ENCODE measurements around the gene STX1A. TPM values are rescaled to one million over a fixed set of nuclear protein-coding genes. Genes with fewer than 3 reads are reported as not detected.

The STX1A gene
- total and polyA plus RNA-seq, 2 of the 13 experiments (the other 11 are each of a cell fraction or from before 2014, with no cell fraction given), result 6.1 to 12.2 TPM

DNA sequence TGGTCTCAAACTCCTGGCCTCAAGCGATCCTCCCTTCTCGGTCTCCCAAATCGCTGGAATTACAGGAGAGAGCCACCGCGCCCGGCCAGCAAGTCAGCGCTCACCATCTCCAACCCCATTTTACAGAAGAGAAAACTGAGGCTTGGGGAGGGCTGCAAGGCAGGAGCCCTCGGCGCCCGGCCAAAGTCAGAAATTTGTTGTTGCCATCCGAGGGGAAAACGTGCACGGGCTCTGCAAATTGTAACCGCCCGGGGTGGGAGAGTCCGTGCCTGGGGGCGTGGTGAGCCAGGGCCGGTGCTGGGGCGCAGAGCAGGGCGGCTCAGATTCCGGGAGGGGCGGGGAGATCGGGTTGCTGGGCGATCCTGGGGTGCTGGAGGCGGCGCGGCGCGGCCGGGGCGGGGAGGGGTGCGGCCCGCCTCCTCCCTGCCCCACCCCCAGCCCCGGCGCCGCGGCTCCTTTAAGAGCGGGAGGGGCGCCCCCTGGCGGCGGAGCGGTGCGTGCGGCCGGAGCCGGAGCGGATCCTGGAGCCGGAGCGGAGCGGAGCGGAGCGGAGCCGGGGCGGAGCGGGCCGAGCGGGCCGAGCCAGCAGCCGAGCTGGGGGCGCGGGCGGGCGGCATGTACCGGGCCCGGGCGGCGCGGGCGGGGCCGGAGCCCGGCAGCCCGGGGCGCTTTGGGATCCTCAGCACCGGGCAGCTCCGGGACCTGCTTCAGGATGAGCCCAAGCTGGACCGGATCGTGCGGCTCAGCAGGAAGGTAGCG, 51.9 kb downstream of the STX1A start, which contains the start of gene VPS37D (continued):
- no peak for TF ChIP-seq CERS6 (CRISPR knock-in tag; IDR thresholded peaks at IDR 0.05)
- TF ChIP-seq BORCS8-MEF2B (CRISPR knock-in tag; IDR thresholded peaks at IDR 0.05), result peak; percentile 43
- TF ChIP-seq ZNF816 (CRISPR knock-in tag; IDR thresholded peaks at IDR 0.05; ENCODE audit: borderline replicate concordance), result no peak
- TF ChIP-seq CTCF (CRISPR knock-in tag; IDR thresholded peaks at IDR 0.05), result peak; percentile 79
- TF ChIP-seq TGIF2 (CRISPR knock-in tag; IDR thresholded peaks at IDR 0.05), result no peak
- TF ChIP-seq, protein P1, sequence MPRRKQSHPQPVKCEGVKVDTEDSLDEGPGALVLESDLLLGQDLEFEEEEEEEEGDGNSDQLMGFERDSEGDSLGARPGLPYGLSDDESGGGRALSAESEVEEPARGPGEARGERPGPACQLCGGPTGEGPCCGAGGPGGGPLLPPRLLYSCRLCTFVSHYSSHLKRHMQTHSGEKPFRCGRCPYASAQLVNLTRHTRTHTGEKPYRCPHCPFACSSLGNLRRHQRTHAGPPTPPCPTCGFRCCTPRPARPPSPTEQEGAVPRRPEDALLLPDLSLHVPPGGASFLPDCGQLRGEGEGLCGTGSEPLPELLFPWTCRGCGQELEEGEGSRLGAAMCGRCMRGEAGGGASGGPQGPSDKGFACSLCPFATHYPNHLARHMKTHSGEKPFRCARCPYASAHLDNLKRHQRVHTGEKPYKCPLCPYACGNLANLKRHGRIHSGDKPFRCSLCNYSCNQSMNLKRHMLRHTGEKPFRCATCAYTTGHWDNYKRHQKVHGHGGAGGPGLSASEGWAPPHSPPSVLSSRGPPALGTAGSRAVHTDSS (CRISPR knock-in tag; conservative IDR thresholded peaks at IDR 0.05), result no peak
- no peak for TF ChIP-seq GATA4 (IDR thresholded peaks at IDR 0.05; ENCODE audit: borderline replicate concordance, low read depth)
- TF ChIP-seq, protein P2, sequence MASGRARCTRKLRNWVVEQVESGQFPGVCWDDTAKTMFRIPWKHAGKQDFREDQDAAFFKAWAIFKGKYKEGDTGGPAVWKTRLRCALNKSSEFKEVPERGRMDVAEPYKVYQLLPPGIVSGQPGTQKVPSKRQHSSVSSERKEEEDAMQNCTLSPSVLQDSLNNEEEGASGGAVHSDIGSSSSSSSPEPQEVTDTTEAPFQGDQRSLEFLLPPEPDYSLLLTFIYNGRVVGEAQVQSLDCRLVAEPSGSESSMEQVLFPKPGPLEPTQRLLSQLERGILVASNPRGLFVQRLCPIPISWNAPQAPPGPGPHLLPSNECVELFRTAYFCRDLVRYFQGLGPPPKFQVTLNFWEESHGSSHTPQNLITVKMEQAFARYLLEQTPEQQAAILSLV (CRISPR knock-in tag; IDR thresholded peaks at IDR 0.05; ENCODE audit: borderline replicate concordance), result no peak
- no peak for TF ChIP-seq NFE2 (CRISPR knock-in tag; IDR thresholded peaks at IDR 0.05)
- TF ChIP-seq ZNF510 (CRISPR knock-in tag; IDR thresholded peaks at IDR 0.05; ENCODE audit: low read depth), result no peak
- TF ChIP-seq TP53 (CRISPR knock-in tag; conservative IDR thresholded peaks at IDR 0.05), result no peak
- TF ChIP-seq ZNF142 (CRISPR knock-in tag; IDR thresholded peaks at IDR 0.05), result no peak
- no peak for TF ChIP-seq MED13 (CRISPR knock-in tag; IDR thresholded peaks at IDR 0.05)
- TF ChIP-seq ZNF468 (CRISPR knock-in tag; IDR thresholded peaks at IDR 0.05), result no peak
- no peak for TF ChIP-seq JDP2 (CRISPR knock-in tag; IDR thresholded peaks at IDR 0.05; ENCODE audit: borderline replicate concordance)
- no peak for TF ChIP-seq ZSCAN21 (CRISPR knock-in tag; IDR thresholded peaks at IDR 0.05; ENCODE audit: borderline replicate concordance)
- TF ChIP-seq ZNF121 (CRISPR knock-in tag; IDR thresholded peaks at IDR 0.05), result no peak
- peak; percentile 30; the same call in 1 of the 2 replicates for TF ChIP-seq MIER3 (CRISPR knock-in tag; IDR thresholded peaks at IDR 0.05; ENCODE audit: borderline replicate concordance)
